H1 (cell line): ENCODE data around the gene KCNA1. TPM values are rescaled to one million over a fixed set of nuclear protein-coding genes. Genes with fewer than 3 reads are reported as not detected.

Experiments used
- CTCF ChIA-PET: fragments of 300-600 bp; sonication (Branson Sonifier 250); formaldehyde crosslinking; loops from one replicate; lab custom pipeline; 2021; ENCODE audit not compliant: partially characterized antibody; lab: Charles Lee
- POLR2A ChIA-PET: fragments of 300-600 bp; sonication (Branson Sonifier 250); formaldehyde crosslinking; loops from one replicate; lab custom pipeline; 2021; ENCODE audit warnings: inconsistent platforms; ENCODE audit not compliant: partially characterized antibody; lab: Charles Lee
- DNase-seq, 2 experiments: peaks; one replicate each; pipeline versions ENCODE4 v3.0.0 to v3.0.0-alpha.2; 2010 to 2022; ENCODE audit warnings: low spot score in 2 of 2, low read depth in 1 of 2, mixed read lengths in 1 of 2
- FAIRE-seq: peaks from 2 replicates; lab custom pipeline; 2011; peaks lifted over from hg19 to GRCh38; lab: Jason Lieb, UNC
- H2AFZ ChIP-seq: 2 replicates; pipeline ENCODE4 v1.8.1; 2012; ENCODE audit warnings: low read length, inconsistent platforms
- H2AK5ac ChIP-seq: 2 replicates; pipeline ENCODE4 v1.6.1; 2013; ENCODE audit warnings: low read depth, low read length
- H2BK120ac ChIP-seq: replicated peaks from 2 replicates; pipeline ENCODE3; 2013; ENCODE audit warnings: low read depth, low read length, inconsistent platforms
- H2BK12ac ChIP-seq: 2 replicates; pipeline ENCODE4 v1.6.1; 2013; ENCODE audit warnings: low read depth, low read length
- H2BK15ac ChIP-seq: 2 replicates; pipeline ENCODE4 v1.6.1; 2013; ENCODE audit warnings: low read length
- H2BK20ac ChIP-seq: 2 replicates; pipeline ENCODE4 v1.6.1; 2013; ENCODE audit warnings: low read length
- H2BK5ac ChIP-seq: 2 replicates; pipeline ENCODE4 v1.6.1; 2013; ENCODE audit warnings: low read depth, low read length
- H3K14ac ChIP-seq: 2 replicates; pipeline ENCODE4 v1.6.1; 2013; ENCODE audit warnings: inconsistent platforms; ENCODE audit not compliant: insufficient read length
- H3K18ac ChIP-seq: 2 replicates; pipeline ENCODE4 v1.6.1; 2013; ENCODE audit warnings: low read length; ENCODE audit errors: extremely low read depth
- H3K23ac ChIP-seq: 2 replicates; pipeline ENCODE4 v1.6.1; 2013; ENCODE audit warnings: inconsistent platforms; ENCODE audit not compliant: insufficient read length
- H3K23me2 ChIP-seq: 2 replicates; pipeline ENCODE4 v1.6.1; 2013; ENCODE audit warnings: low read depth, low read length
- H3K27ac ChIP-seq: 2 replicates; pipeline ENCODE4 v1.6.1; 2011; ENCODE audit warnings: low read depth, low read length, inconsistent platforms
- H3K27me3 ChIP-seq, 4 experiments: replicated peaks in 1 of 4; 1 replicate in 1 of 4; 2 replicates in 3 of 4; pipeline versions ENCODE4 v1.6.1 to v1.8.1; 2011 to 2013; ENCODE audit warnings: low read length in 3 of 4, mild to moderate bottlenecking in 3 of 4, inconsistent platforms in 2 of 4, mixed read lengths in 2 of 4, moderate library complexity in 1 of 4; ENCODE audit not compliant: control insufficient read depth in 3 of 4, insufficient read depth in 3 of 4; ENCODE audit errors: extremely low read depth in 1 of 4
- H3K36me3 ChIP-seq, 4 experiments: 2 replicates each; pipeline versions ENCODE4 v1.6.1 to v1.8.1; 2011 to 2013; ENCODE audit warnings: mild to moderate bottlenecking in 4 of 4, low read length in 3 of 4, moderate library complexity in 2 of 4, control low read depth in 1 of 4, inconsistent platforms in 1 of 4; ENCODE audit not compliant: insufficient read depth in 4 of 4, control insufficient read depth in 2 of 4
- H3K4ac ChIP-seq: replicated peaks from 2 replicates; pipeline ENCODE3; 2013; ENCODE audit warnings: low read length, low read depth, mixed read lengths, inconsistent platforms; ENCODE audit not compliant: insufficient read length
- H3K4me1 ChIP-seq, 4 experiments: replicated peaks in 1 of 4; 1 replicate in 1 of 4; 2 replicates in 3 of 4; pipeline versions ENCODE4 v1.6.1 to v1.8.1; 2011 to 2013; ENCODE audit warnings: low read length in 3 of 4, inconsistent platforms in 2 of 4, mixed read lengths in 1 of 4; ENCODE audit not compliant: insufficient read depth in 4 of 4, control insufficient read depth in 3 of 4
- H3K4me2 ChIP-seq, 2 experiments: 2 replicates each; pipeline versions ENCODE4 v1.6.1 to v1.8.1; 2011 to 2013; ENCODE audit warnings: low read depth in 2 of 2, low read length in 2 of 2, control low read depth in 1 of 2, inconsistent platforms in 1 of 2, mild to moderate bottlenecking in 1 of 2; ENCODE audit not compliant: insufficient read depth in 1 of 2
- H3K4me3 ChIP-seq, 4 experiments: fragments of 200-600, 300-600 bp in 1 of 4; sonication (generic), shearing (Covaris generic), sonication (Bioruptor Twin) in 1 of 4; 2 replicates each; pipeline versions ENCODE4 v1.5.1 to v1.8.1; 2011 to 2016; ENCODE audit warnings: low read length in 4 of 4, low read depth in 3 of 4, control low read depth in 2 of 4, inconsistent platforms in 2 of 4, mild to moderate bottlenecking in 2 of 4, mixed read lengths in 1 of 4, moderate library complexity in 1 of 4; ENCODE audit not compliant: insufficient read depth in 2 of 4; ENCODE audit errors: extremely low read depth in 1 of 4
- H3K56ac ChIP-seq: replicated peaks from 2 replicates; pipeline ENCODE3; 2013; ENCODE audit warnings: low read depth, mild to moderate bottlenecking, mixed read lengths, low read length, inconsistent platforms; ENCODE audit not compliant: insufficient read length
- H3K79me1 ChIP-seq: 2 replicates; pipeline ENCODE4 v1.6.1; 2013; ENCODE audit warnings: low read depth, low read length, control low read depth
- H3K79me2 ChIP-seq, 2 experiments: 2 replicates each; pipeline versions ENCODE4 v1.6.1 to v1.8.1; 2012 to 2013; ENCODE audit warnings: low read length in 2 of 2, mild to moderate bottlenecking in 2 of 2, inconsistent platforms in 1 of 2; ENCODE audit not compliant: insufficient read depth in 2 of 2, control insufficient read depth in 1 of 2
- H3K9ac ChIP-seq, 4 experiments: replicated peaks in 1 of 4; 1 replicate in 1 of 4; 2 replicates in 3 of 4; pipeline versions ENCODE4 v1.6.1 to v1.8.1; 2011 to 2013; ENCODE audit warnings: low read depth in 3 of 4, low read length in 3 of 4, control low read depth in 2 of 4, mild to moderate bottlenecking in 2 of 4, moderate library complexity in 2 of 4, inconsistent platforms in 1 of 4; ENCODE audit errors: extremely low read depth in 1 of 4
- H3K9me3 ChIP-seq, 2 experiments: 2 replicates each; pipeline versions ENCODE4 v1.6.1 to v1.8.1; 2012 to 2013; ENCODE audit warnings: mild to moderate bottlenecking in 2 of 2, moderate library complexity in 2 of 2, control low read depth in 1 of 2, inconsistent platforms in 1 of 2, low read depth in 1 of 2, low read length in 1 of 2, mixed read lengths in 1 of 2; ENCODE audit not compliant: insufficient read depth in 2 of 2
- H4K20me1 ChIP-seq, 2 experiments: replicated peaks in 1 of 2; 2 replicates each; pipeline versions ENCODE3 to v1.8.1; 2011 to 2013; ENCODE audit warnings: inconsistent platforms in 2 of 2, low read length in 2 of 2, mild to moderate bottlenecking in 1 of 2; ENCODE audit not compliant: insufficient read depth in 2 of 2, control insufficient read depth in 1 of 2
- H4K5ac ChIP-seq: 2 replicates; pipeline ENCODE4 v1.6.1; 2013; ENCODE audit warnings: low read length, low read depth, mixed read lengths, inconsistent platforms; ENCODE audit not compliant: insufficient read length
- H4K8ac ChIP-seq: 2 replicates; pipeline ENCODE4 v1.8.0; 2013; ENCODE audit warnings: mild to moderate bottlenecking, moderate library complexity, low read length, inconsistent platforms; ENCODE audit not compliant: insufficient read depth; ENCODE audit errors: extremely low read depth
- H4K91ac ChIP-seq: replicated peaks from 2 replicates; pipeline ENCODE3; 2013; ENCODE audit warnings: low read length, mixed read lengths, inconsistent platforms; ENCODE audit not compliant: insufficient read length
- EP300 ChIP-seq, 2 experiments: IDR thresholded peaks; 1 replicate in 1 of 2; 2 replicates in 1 of 2; pipeline ENCODE4 v1.6.1; 2011 to 2012; ENCODE audit warnings: low read depth in 2 of 2, low read length in 2 of 2, mild to moderate bottlenecking in 2 of 2, borderline replicate concordance in 1 of 2, inconsistent platforms in 1 of 2, moderate library complexity in 1 of 2
- HDAC2 ChIP-seq, 2 experiments: fragments of 300-600 bp in 1 of 2; sonication (generic) in 1 of 2; IDR thresholded peaks; 2 replicates each; pipeline ENCODE4 v1.6.1; 2011 to 2012; ENCODE audit warnings: low read depth in 2 of 2, low read length in 2 of 2, mild to moderate bottlenecking in 2 of 2, moderate library complexity in 2 of 2, borderline replicate concordance in 1 of 2, inconsistent platforms in 1 of 2
- WGBS, 2 experiments: shearing (Covaris generic) in 1 of 2; methylation state at CpG; one replicate each; pipeline versions ENCODE4 v1.1.6 to v1.1.7; 2013 to 2015; ENCODE audit warnings: low lambda C conversion rate in 2 of 2, mixed read lengths in 2 of 2, inconsistent platforms in 1 of 2, low coverage in 1 of 2, missing lambda C conversion rate in 1 of 2; ENCODE audit not compliant: insufficient replicate concordance in 2 of 2, insufficient coverage in 1 of 2, insufficient read length in 1 of 2; ENCODE audit errors: extremely low coverage in 1 of 2, missing lambda C conversion rate in 1 of 2; 5-methylcytosine and 5-hydroxymethylcytosine counted together
- polyA plus RNA-seq, 7 experiments: library from polyadenylated mRNA; depleted of rRNA in 3 of 7; stranded (reverse) in 5 of 7; unstranded in 2 of 7; fragments of >200 nt in 5 of 7; fragments of 200-250 nt in 2 of 7; gene quantifications; 1 replicate in 5 of 7; 2 replicates in 1 of 7; 4 replicates in 1 of 7; pipeline versions ENCODE4 v1.2.1 to v1.2.3, GENCODE V29; 2011 to 2013; ENCODE audit warnings: missing spikeins in 2 of 7, mixed read lengths in 2 of 7
- total RNA-seq: library from RNA; stranded (reverse); fragmentation: NEBNext Ultra II Directional; extraction: Animal tissue kit (Norgen Biotek cat#: 25700); gene quantifications from 2 replicates; pipeline ENCODE4 v1.2.1, GENCODE V29; 2021

KCNA1 gene
- total and polyA plus RNA-seq, 2 of the 8 experiments (the other 6 are each of a cell fraction or from before 2014, with no cell fraction given), result 0.23 to 0.30 TPM

GRCh38 chr12:4918950-4919660 is 9.4 kb downstream of the KCNA1 start:
- Histone ChIP-seq H2BK5ac (no peak overlapping the region), H4K5ac (no peak overlapping the region), H4K8ac (no peak overlapping the region), H3K79me2 (no peaks in the 10 kb centered on the region), H2BK15ac (no peak overlapping the region), H4K91ac (no peak overlapping the region), H3K23me2 (no peaks in the 10 kb centered on the region), H3K27me3 (peaks cover 0 to 1% (median 0%) of the 10 kb centered on the region in 4 experiments; a peak in 2 of 7 replicates), H2BK12ac (no peak overlapping the region), H3K23ac (no peak overlapping the region), H3K4me2 (no peak overlapping the region), H3K9ac (no peak overlapping the region), H3K9me3 (no peaks in the 10 kb centered on the region), H3K18ac (no peak overlapping the region), H3K56ac (no peak overlapping the region), H3K4me1 (no peaks in the 10 kb centered on the region), H3K27ac (no peak overlapping the region), H2AFZ (no peak overlapping the region; the same call in 1 of the 2 replicates), H2BK120ac (no peak overlapping the region), H3K4me3 (no peak overlapping the region), H3K4ac (no peak overlapping the region), H4K20me1 (no peaks in the 10 kb centered on the region), H2BK20ac (no peak overlapping the region), H3K14ac (no peak overlapping the region), H3K36me3 (no peaks in the 10 kb centered on the region), H2AK5ac (no peak overlapping the region), H3K79me1 (no peaks in the 10 kb centered on the region)
- FAIRE-seq (no peak), DNase-seq (no peak)
- 85% methylated on average over 6 of the region's 6 CpGs; no CpG with 5 or more reads in 1 of the 2 experiments for WGBS, 2 experiments
- ChIA-PET CTCF (interaction anchor here (0.6 to 1.8 kb wide), 5 partner anchors 9 to 64 kb away, joined by 3 to 10 read pairs (median 3); no protein-coding TSS in a partner anchor), POLR2A (no interaction called here)
- no peak for TF ChIP-seq EP300 (IDR thresholded peaks at IDR 0.05; ENCODE audit: borderline replicate concordance in 1 of 2, low read depth in 2 of 2, low read length in 2 of 2)
- no peak for TF ChIP-seq HDAC2 (IDR thresholded peaks at IDR 0.05; ENCODE audit: borderline replicate concordance in 1 of 2, low read depth in 2 of 2, low read length in 2 of 2)
